Coronary artery (tissue), 2 donors: ENCODE results near the gene HJURP.
A peak's percentile ranks its signal among the peaks of the same experiment; 100 is the strongest.
"Not testable (repeated sequence)": the region's sequence is repeated elsewhere in the genome, so short reads cannot be mapped to it uniquely, and the experiment has no call there.

ENCODE experiments used
- DNase-seq: peaks from one replicate; pipeline ENCODE4 v3.0.0-alpha.2; 2017; ENCODE audit warnings: low spot score
- H3K27ac ChIP-seq, 2 donors: fragments of 200-600 bp; sonication (generic); one replicate each; pipeline ENCODE4 v1.5.1; 2016 to 2019
- H3K4me3 ChIP-seq: fragments of 200-600 bp; sonication (generic); 2 replicates; pipeline ENCODE4 v1.5.1; 2016; ENCODE audit warnings: mild to moderate bottlenecking, moderate library complexity
- CTCF ChIP-seq: fragments of 200-600 bp; sonication (generic); IDR thresholded peaks from one replicate; pipeline ENCODE4 v1.5.1; 2019; ENCODE audit warnings: antibody characterized with exemption

The HJURP gene

GRCh38 chr2:233854241-233854981, at the start of gene HJURP:
Gene HJURP (minus strand): TSS chr2:233854535. CDS start chr2:233854500, 35 bp downstream.
- TF ChIP-seq CTCF = no peak
- Histone ChIP-seq H3K4me3 (peak within 1 kb of the TSS; percentile 73), H3K27ac (peak within 1 kb of the TSS; percentile 3 to 68)
- DNase-seq = peak; percentile 94

- H3K27ac ChIP-seq = no peak overlapping the region
Measured at GRCh38 chr2:233901884-233902283, 47.5 kb upstream of the HJURP start.

GRCh38 chr2:233901367-233901766, 47.0 kb upstream of the HJURP start:
- no peak for TF ChIP-seq CTCF
- no peak overlapping the region for H3K4me3 ChIP-seq
- H3K27ac ChIP-seq = no peak overlapping the region
- DNase-seq = no peak

More at GRCh38 chr2:233901884-233902283, 47.5 kb upstream of the HJURP start:
- no peak for DNase-seq
- H3K4me3 ChIP-seq = no peak overlapping the region
- TF ChIP-seq CTCF = no peak

GRCh38 chr2:233896253-233896652, 41.9 kb upstream of the HJURP start:
- H3K27ac ChIP-seq, DNase-seq, H3K4me3 ChIP-seq: not testable (repeated sequence)

GRCh38 chr2:233892793-233893192, 38.5 kb upstream of the HJURP start:
- TF ChIP-seq CTCF = no peak
- H3K27ac ChIP-seq = no peak overlapping the region
- no peak overlapping the region for H3K4me3 ChIP-seq
- no peak for DNase-seq

GRCh38 chr2:233882353-233882752, 28.0 kb upstream of the HJURP start:
- no peak for TF ChIP-seq CTCF
- no peak overlapping the region for H3K4me3 ChIP-seq
- DNase-seq = no peak
- H3K27ac ChIP-seq = no peak overlapping the region

- not testable (repeated sequence) for H3K4me3 ChIP-seq, DNase-seq, H3K27ac ChIP-seq
Measured at GRCh38 chr2:233872125-233872524, 17.8 kb upstream of the HJURP start.

GRCh38 chr2:233871432-233871831, 17.1 kb upstream of the HJURP start:
- no peak for DNase-seq
- TF ChIP-seq CTCF = no peak
- Histone ChIP-seq H3K4me3 (no peak overlapping the region), H3K27ac (no peak overlapping the region)
